Measurements from ENCODE around the gene MRTFB. TPM values are rescaled to one million over a fixed set of nuclear protein-coding genes. Genes with fewer than 3 reads are reported as not detected.

The MRTFB gene
- total RNA-seq, 1 donor from 2014 or later = 77.5 TPM

DNA sequence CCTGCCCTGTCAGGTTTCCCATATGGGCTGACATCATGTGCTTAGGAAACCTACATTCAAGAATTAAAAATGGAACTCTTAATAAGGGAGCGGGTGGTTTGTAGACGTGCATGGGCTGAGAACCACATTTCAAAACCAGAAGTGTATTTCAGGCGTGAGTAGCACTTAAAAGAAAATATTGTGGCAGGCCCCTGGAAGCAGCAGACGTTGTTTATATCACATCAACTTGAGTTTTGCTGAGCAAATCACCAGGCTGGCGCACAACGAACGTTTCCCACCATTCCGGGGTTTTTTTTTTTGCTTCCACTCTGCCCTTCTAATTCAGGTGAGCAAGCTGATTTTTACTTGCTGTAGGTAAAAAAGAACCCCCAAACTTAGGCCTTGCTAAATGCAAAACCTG, 220.2 kb downstream of the MRTFB start:
- peaks cover 2% of the 10 kb centered on the region for H3K36me3 Mint-ChIP-seq
- no peaks in the 10 kb centered on the region for H3K4me1 Mint-ChIP-seq
- H3K9me3 Mint-ChIP-seq = peaks cover 7% of the 10 kb centered on the region
- H3K27ac Mint-ChIP-seq = no peak overlapping the region
- peaks cover 16% of the 10 kb centered on the region for H3K27me3 Mint-ChIP-seq (ENCODE audit: low read depth)
- H3K4me3 Mint-ChIP-seq = no peak overlapping the region
- TF ChIP-seq, protein P1, sequence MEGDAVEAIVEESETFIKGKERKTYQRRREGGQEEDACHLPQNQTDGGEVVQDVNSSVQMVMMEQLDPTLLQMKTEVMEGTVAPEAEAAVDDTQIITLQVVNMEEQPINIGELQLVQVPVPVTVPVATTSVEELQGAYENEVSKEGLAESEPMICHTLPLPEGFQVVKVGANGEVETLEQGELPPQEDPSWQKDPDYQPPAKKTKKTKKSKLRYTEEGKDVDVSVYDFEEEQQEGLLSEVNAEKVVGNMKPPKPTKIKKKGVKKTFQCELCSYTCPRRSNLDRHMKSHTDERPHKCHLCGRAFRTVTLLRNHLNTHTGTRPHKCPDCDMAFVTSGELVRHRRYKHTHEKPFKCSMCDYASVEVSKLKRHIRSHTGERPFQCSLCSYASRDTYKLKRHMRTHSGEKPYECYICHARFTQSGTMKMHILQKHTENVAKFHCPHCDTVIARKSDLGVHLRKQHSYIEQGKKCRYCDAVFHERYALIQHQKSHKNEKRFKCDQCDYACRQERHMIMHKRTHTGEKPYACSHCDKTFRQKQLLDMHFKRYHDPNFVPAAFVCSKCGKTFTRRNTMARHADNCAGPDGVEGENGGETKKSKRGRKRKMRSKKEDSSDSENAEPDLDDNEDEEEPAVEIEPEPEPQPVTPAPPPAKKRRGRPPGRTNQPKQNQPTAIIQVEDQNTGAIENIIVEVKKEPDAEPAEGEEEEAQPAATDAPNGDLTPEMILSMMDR (IDR thresholded peaks at IDR 0.05; ENCODE audit: unreplicated experiment) = no peak
- no peak for DNase-seq (ENCODE audit: low spot score in 2 of 2, unreplicated experiment in 2 of 2)

DNA sequence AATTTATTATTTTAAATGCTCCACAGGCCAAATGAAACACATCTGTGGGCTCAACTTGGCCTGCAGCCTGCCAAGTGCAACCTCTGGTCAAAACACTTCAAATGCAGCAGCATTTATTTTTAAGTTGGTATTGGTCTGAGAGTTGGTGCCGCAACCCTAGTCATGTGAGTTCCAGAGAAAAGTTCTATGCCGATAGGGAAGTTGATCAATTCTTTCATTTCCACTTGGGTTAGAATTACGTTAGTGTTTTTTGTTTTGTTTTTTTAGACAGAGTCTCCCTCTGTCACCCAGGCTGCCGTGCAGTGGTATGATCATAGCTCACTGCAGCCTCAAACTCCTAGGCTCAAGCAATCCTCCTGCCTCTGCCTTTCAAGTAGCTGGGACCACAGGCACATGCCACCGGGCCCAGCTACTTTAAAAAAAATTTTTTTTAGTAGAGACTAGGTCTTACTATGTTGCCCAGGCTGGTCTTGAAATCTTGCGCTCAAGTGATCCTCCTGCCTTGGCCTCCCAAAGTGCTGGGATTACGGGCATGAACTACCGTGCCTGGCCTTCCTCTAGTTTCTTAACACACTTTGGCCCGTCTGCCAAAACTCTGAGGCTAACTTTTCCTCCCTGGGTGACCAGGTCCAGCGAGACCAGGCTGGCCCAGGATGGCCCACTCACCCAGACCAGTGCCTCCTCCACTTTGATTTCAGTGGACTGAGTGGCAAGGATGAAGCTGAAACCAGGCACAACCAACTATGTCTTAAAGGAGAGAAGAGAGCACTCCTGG, 221.1 kb downstream of the MRTFB start:
- H3K9me3 Mint-ChIP-seq = peaks cover 7% of the 10 kb centered on the region
- TF ChIP-seq, protein P1 (IDR thresholded peaks at IDR 0.05; ENCODE audit: unreplicated experiment) = no peak
- no peak overlapping the region for H3K4me3 Mint-ChIP-seq
- H3K4me1 Mint-ChIP-seq = no peaks in the 10 kb centered on the region
- H3K27me3 Mint-ChIP-seq (ENCODE audit: low read depth) = peaks cover 19% of the 10 kb centered on the region
- DNase-seq (ENCODE audit: low spot score in 2 of 2, unreplicated experiment in 2 of 2) = no peak
- no peak overlapping the region for H3K27ac Mint-ChIP-seq
- peaks cover 2% of the 10 kb centered on the region for H3K36me3 Mint-ChIP-seq

DNA sequence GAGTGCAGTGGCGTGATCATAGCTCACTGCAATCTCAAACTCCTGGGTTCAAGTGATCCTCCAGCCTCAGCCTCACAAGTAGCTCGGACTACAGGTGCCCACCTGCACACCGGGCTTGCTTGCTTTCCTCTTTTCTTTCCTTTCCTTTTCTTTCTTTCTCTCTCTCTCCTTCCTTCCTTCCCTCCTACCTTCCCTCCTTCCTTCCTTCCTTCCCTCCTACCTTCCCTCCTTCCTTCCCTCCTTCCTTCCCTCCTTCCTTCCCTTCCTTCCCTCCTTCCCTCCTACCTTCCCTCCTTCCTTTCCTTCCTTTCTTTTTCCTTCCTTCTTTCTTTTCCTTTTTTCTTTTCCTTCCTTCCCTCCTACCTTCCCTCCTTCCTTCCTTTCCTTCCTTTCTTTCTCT, 225.5 kb downstream of the MRTFB start:
- TF ChIP-seq, protein P1 (IDR thresholded peaks at IDR 0.05; ENCODE audit: unreplicated experiment) = no peak
- H3K36me3 Mint-ChIP-seq = no peaks in the 10 kb centered on the region
- H3K27ac Mint-ChIP-seq = no peak overlapping the region
- H3K4me1 Mint-ChIP-seq = peaks cover 10% of the 10 kb centered on the region
- no peak overlapping the region for H3K4me3 Mint-ChIP-seq
- no peaks in the 10 kb centered on the region for H3K9me3 Mint-ChIP-seq
- H3K27me3 Mint-ChIP-seq (ENCODE audit: low read depth) = peaks cover 37% of the 10 kb centered on the region
- no peak for DNase-seq (ENCODE audit: low spot score in 2 of 2, unreplicated experiment in 2 of 2)

DNA sequence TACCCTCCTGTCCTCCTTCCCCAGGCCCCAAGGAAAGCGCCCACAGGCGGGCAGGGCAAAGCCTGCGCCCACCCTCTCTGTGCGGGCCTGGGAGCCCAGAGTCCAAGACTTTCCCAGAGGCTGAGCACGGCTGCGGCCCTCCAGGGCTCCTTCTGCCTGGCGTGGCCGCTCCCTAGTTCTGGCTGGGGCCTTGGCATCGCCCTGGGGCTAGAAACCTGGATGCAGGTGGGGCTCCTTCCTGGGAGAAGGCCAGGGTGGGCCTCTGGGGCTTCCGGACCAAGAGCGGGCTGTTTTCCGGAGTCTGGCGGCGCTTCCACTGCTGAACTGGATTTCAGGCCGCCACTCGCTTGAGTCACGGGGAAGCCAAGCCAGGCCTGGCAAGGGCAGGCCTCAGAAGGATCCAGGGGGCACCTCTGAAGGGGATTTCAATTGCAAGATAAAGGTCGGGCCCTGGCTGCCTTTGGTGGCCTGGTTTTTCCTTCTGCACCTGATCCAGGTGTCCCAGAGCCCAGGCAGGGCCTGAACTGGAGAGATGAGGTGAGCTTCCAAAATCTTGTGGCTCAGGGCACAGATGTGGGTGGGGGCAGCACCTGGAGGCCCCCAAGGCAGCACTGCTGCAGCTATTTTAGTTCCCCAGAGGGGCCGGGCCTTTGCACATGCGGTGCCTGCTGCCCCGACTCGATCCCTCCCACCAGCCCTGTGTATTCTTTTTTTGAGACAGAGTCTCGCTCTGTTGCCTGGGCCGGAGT, 227.4 kb downstream of the MRTFB start:
- Mint-ChIP-seq H3K36me3 (no peaks in the 10 kb centered on the region), H3K27ac (no peak overlapping the region), H3K4me3 (no peak overlapping the region), H3K9me3 (no peaks in the 10 kb centered on the region), H3K27me3 (ENCODE audit: low read depth) (peaks cover 41% of the 10 kb centered on the region), H3K4me1 (peaks cover 16% of the 10 kb centered on the region)
- TF ChIP-seq, protein P1 (IDR thresholded peaks at IDR 0.05; ENCODE audit: unreplicated experiment) = no peak
- DNase-seq (ENCODE audit: low spot score in 2 of 2, unreplicated experiment in 2 of 2) = no peak

DNA sequence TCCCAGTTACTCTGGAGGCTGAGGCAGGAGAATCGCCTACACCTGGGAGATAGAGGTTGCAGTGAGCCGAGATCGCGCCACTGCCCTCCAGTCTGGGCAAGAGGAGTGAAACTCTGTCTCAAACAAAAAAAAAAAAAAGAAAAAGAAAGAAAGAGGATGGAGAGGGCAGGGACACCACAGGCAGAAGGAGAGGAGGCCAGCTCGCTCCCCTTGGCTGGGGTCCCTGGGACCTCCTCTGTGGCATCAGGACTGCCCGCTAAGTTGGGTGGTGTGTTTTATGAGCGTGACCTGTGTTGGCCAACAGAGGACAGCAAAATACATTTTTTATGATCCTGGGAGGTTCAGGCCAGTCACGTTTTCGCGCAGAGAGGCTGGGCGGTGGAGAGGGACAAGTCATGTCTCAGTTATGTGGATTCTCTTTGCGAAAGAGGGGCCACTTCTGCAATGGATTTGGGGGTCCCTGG, 229.6 kb downstream of the MRTFB start:
- Mint-ChIP-seq H3K27ac (no peak overlapping the region), H3K4me1 (peaks cover 16% of the 10 kb centered on the region), H3K36me3 (no peaks in the 10 kb centered on the region), H3K27me3 (ENCODE audit: low read depth) (peaks cover 59% of the 10 kb centered on the region), H3K9me3 (no peaks in the 10 kb centered on the region), H3K4me3 (peak overlapping the region; percentile 69)
- TF ChIP-seq, protein P1 (IDR thresholded peaks at IDR 0.05; ENCODE audit: unreplicated experiment) = no peak
- no peak for DNase-seq (ENCODE audit: low spot score in 2 of 2, unreplicated experiment in 2 of 2)
